HG03139 (cell line): ENCODE measurements around the gene NDUFAF8.

ENCODE experiments used
- ATAC-seq: cut with Tn5 transposase; IDR thresholded peaks from one replicate; pipeline ENCODE4 v1.9.1; 2021; ENCODE audit not compliant: unreplicated experiment

NDUFAF8 gene

GRCh38 chr17:81238815-81239713 lies at the start of gene NDUFAF8, which contains the start of gene TEPSIN:
Gene NDUFAF8 (plus strand): TSS chr17:81239318. CDS start chr17:81239364, 46 bp downstream.
Gene TEPSIN (minus strand): TSS chr17:81239055. CDS start chr17:81239033, 22 bp downstream.
- ATAC-seq = peak; percentile 91

- no peak for ATAC-seq
Measured at GRCh38 chr17:81189670-81190530, 49.2 kb upstream of the NDUFAF8 start.

GRCh38 chr17:81190591-81190990 lies 48.5 kb upstream of the NDUFAF8 start:
- ATAC-seq = no peak

- ATAC-seq = no peak
Measured at GRCh38 chr17:81191116-81191515, 48.0 kb upstream of the NDUFAF8 start.

- no peak for ATAC-seq
Measured at GRCh38 chr17:81191646-81192045, 47.5 kb upstream of the NDUFAF8 start.

GRCh38 chr17:81192386-81193050 lies 46.6 kb upstream of the NDUFAF8 start:
- no peak for ATAC-seq

GRCh38 chr17:81193051-81193410 lies 46.1 kb upstream of the NDUFAF8 start:
- ATAC-seq = no peak

- no peak for ATAC-seq
Measured at GRCh38 chr17:81193470-81194224, 45.5 kb upstream of the NDUFAF8 start.

- no peak for ATAC-seq
Measured at GRCh38 chr17:81194225-81194760, 44.8 kb upstream of the NDUFAF8 start.

GRCh38 chr17:81194941-81195901 lies 43.9 kb upstream of the NDUFAF8 start:
- ATAC-seq = no peak

GRCh38 chr17:81195941-81196495 lies 43.1 kb upstream of the NDUFAF8 start:
- ATAC-seq = no peak

- no peak for ATAC-seq
Measured at GRCh38 chr17:81196505-81197408, 42.4 kb upstream of the NDUFAF8 start.

GRCh38 chr17:81197409-81197795 lies 41.7 kb upstream of the NDUFAF8 start:
- ATAC-seq = no peak

- no peak for ATAC-seq
Measured at GRCh38 chr17:81197831-81198490, 41.2 kb upstream of the NDUFAF8 start.

- no peak for ATAC-seq
Measured at GRCh38 chr17:81198826-81199481, 40.2 kb upstream of the NDUFAF8 start.

GRCh38 chr17:81199482-81199830 lies 39.7 kb upstream of the NDUFAF8 start:
- no peak for ATAC-seq

- ATAC-seq = no peak
Measured at GRCh38 chr17:81200201-81200600, 38.9 kb upstream of the NDUFAF8 start.
